Large intestine (tissue), 1 donor: Measurements from ENCODE around the gene ZBTB18. TPM values are rescaled to one million over a fixed set of nuclear protein-coding genes. Genes with fewer than 3 reads are reported as not detected.

Experiments used
- polyA plus RNA-seq: library from polyadenylated mRNA; unstranded; fragments of 120-200 nt; gene quantifications from one replicate; pipeline ENCODE4 v1.2.1, GENCODE V29; 2013

The ZBTB18 gene
- polyA plus RNA-seq, 1 donor, result 22.4 TPM

Other genes with a start within 250 kb of the ZBTB18 start
- 14.0 TPM for gene AKT3, start 201.0 kb upstream of the ZBTB18 start, polyA plus RNA-seq